GM23248 (cell line): Measurements from ENCODE around the gene APBA2.

ENCODE experiments used
- EZH2 ChIP-seq: fragments of 200-600 bp; sonication (generic); IDR thresholded peaks from 2 replicates; pipeline ENCODE4 v1.6.1; 2018; ENCODE audit warnings: antibody characterized with exemption, mild to moderate bottlenecking; ENCODE audit not compliant: insufficient read depth, poor library complexity, severe bottlenecking
- EZH2phosphoT487 ChIP-seq: fragments of 200-600 bp; sonication (generic); IDR thresholded peaks from 2 replicates; pipeline ENCODE4 v1.6.1; 2018; ENCODE audit warnings: antibody characterized with exemption, moderate library complexity, mild to moderate bottlenecking, low read depth; ENCODE audit not compliant: insufficient read depth

DNA sequence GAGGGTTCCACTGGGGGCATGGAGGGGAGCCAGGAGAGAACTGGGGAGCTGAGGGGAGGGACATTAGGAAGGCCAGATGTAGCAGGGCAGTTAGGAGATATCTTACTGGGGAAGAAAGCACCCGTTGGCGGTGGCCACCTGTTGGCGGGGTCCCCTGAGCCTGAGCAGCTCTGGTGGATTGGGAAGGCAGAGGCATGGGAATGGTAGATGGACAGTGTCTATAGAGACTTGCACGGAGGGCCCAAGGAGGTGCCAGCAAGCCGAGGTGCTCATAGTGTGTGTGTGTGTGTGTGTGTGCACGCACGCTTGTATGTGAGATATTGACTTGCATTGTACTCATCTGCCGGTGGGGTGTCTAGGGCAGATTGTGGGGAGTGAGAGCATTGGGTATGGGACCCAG lies 179.0 kb downstream of the APBA2 start:
- TF ChIP-seq EZH2phosphoT487 (no peak), EZH2 (no peak)
